HG02852 (cell line): ENCODE results near the gene MPV17L2.
"Not testable (repeated sequence)": the region's sequence is repeated elsewhere in the genome, so short reads cannot be mapped to it uniquely, and the experiment has no call there.

Source experiments
- ATAC-seq: cut with Tn5 transposase; IDR thresholded peaks from one replicate; pipeline ENCODE4 v1.9.1; 2021; ENCODE audit warnings: mild to moderate bottlenecking, moderate library complexity; ENCODE audit not compliant: unreplicated experiment

Gene MPV17L2

GRCh38 chr19:18192673-18193387, at the start of gene MPV17L2:
Gene MPV17L2, plus strand, starts transcription at chr19:18193218. Its CDS starts 64 bp downstream, at chr19:18193282.
- ATAC-seq = peak; percentile 83

- no peak for ATAC-seq
Measured at GRCh38 chr19:18143902-18144301, 49.1 kb upstream of the MPV17L2 start.

- no peak for ATAC-seq
Measured at GRCh38 chr19:18144361-18144760, 48.7 kb upstream of the MPV17L2 start.

GRCh38 chr19:18144906-18145305, 48.1 kb upstream of the MPV17L2 start:
- ATAC-seq = no peak

GRCh38 chr19:18145391-18145999, 47.5 kb upstream of the MPV17L2 start:
- no peak for ATAC-seq

GRCh38 chr19:18147396-18147795, 45.6 kb upstream of the MPV17L2 start:
- no peak for ATAC-seq

GRCh38 chr19:18149596-18149975, 43.4 kb upstream of the MPV17L2 start:
- no peak for ATAC-seq

GRCh38 chr19:18150776-18151624, 42.0 kb upstream of the MPV17L2 start:
- ATAC-seq = no peak

- peak; percentile 61 for ATAC-seq
Measured at GRCh38 chr19:18152442-18152816, 40.6 kb upstream of the MPV17L2 start.

GRCh38 chr19:18152817-18153555, 40.0 kb upstream of the MPV17L2 start, which contains the start of gene PIK3R2:
Gene PIK3R2, plus strand, starts transcription at chr19:18153163. Its CDS starts 2,717 bp downstream, at chr19:18155880.
- peak; percentile 78 for ATAC-seq

- ATAC-seq = no peak
Measured at GRCh38 chr19:18153556-18154134, 39.4 kb upstream of the MPV17L2 start.

- no peak for ATAC-seq
Measured at GRCh38 chr19:18155095-18156087, 37.6 kb upstream of the MPV17L2 start.

GRCh38 chr19:18156268-18156667, 36.8 kb upstream of the MPV17L2 start:
- no peak for ATAC-seq

GRCh38 chr19:18156841-18157464, 36.1 kb upstream of the MPV17L2 start:
- ATAC-seq = no peak

- ATAC-seq = no peak
Measured at GRCh38 chr19:18157465-18158063, 35.5 kb upstream of the MPV17L2 start.

- no peak for ATAC-seq
Measured at GRCh38 chr19:18158467-18158866, 34.6 kb upstream of the MPV17L2 start.

- ATAC-seq = not testable (repeated sequence)
Measured at GRCh38 chr19:18159059-18159616, 33.9 kb upstream of the MPV17L2 start.

- ATAC-seq = no peak
Measured at GRCh38 chr19:18159810-18160209, 33.2 kb upstream of the MPV17L2 start.
